Fibroblast of lung (primary cell): Measurements from ENCODE around the gene POMT1. TPM values are rescaled to one million over a fixed set of nuclear protein-coding genes. Genes with fewer than 3 reads are reported as not detected.

Source experiments
- DNase-seq, 2 donors: peaks; one replicate each; pipeline versions ENCODE4 v3.0.0 to v3.0.0-alpha.2; 2010; ENCODE audit warnings: low read depth in 2 of 2
- H2AFZ ChIP-seq: 2 replicates; pipeline ENCODE4 v1.5.1; 2012; ENCODE audit warnings: low read length, control low read depth, inconsistent platforms
- H3K27ac ChIP-seq: 2 replicates; pipeline ENCODE4 v1.5.1; 2011; ENCODE audit warnings: low read length, control low read depth; ENCODE audit not compliant: insufficient read depth
- H3K27me3 ChIP-seq: 2 replicates; pipeline ENCODE4 v1.5.1; 2011; ENCODE audit warnings: mild to moderate bottlenecking, low read length; ENCODE audit not compliant: control insufficient read depth, insufficient read depth
- H3K36me3 ChIP-seq: 2 replicates; pipeline ENCODE4 v1.5.1; 2011; ENCODE audit warnings: low read length; ENCODE audit not compliant: control insufficient read depth, insufficient read depth
- H3K4me1 ChIP-seq: 2 replicates; pipeline ENCODE4 v1.5.1; 2011; ENCODE audit warnings: low read length; ENCODE audit not compliant: control insufficient read depth, insufficient read depth; ENCODE audit errors: extremely low read depth
- H3K4me2 ChIP-seq: 2 replicates; pipeline ENCODE4 v1.5.1; 2011; ENCODE audit warnings: low read length, control low read depth; ENCODE audit not compliant: insufficient read depth; ENCODE audit errors: extremely low read depth
- H3K4me3 ChIP-seq, 4 experiments: fragments of 200-600 bp in 1 of 4; sonication (generic) in 1 of 4; replicated peaks in 1 of 4; 2 replicates each; pipeline ENCODE4 v1.5.1; 2011 to 2016; ENCODE audit warnings: low read length in 4 of 4, low read depth in 3 of 4, mild to moderate bottlenecking in 3 of 4, control low read depth in 2 of 4, inconsistent platforms in 1 of 4, mixed read lengths in 1 of 4; ENCODE audit not compliant: insufficient read depth in 1 of 4; ENCODE audit errors: control extremely low read depth in 1 of 4
- H3K79me2 ChIP-seq: 2 replicates; pipeline ENCODE4 v1.5.1; 2012; ENCODE audit warnings: mild to moderate bottlenecking, low read length, inconsistent platforms; ENCODE audit not compliant: control insufficient read depth, insufficient read depth
- H3K9ac ChIP-seq: 2 replicates; pipeline ENCODE4 v1.5.1; 2011; ENCODE audit warnings: mild to moderate bottlenecking, low read length, control low read depth; ENCODE audit not compliant: insufficient read depth
- H3K9me3 ChIP-seq: 2 replicates; pipeline ENCODE4 v1.5.1; 2012; ENCODE audit warnings: low read depth, low read length; ENCODE audit not compliant: control insufficient read depth, insufficient read depth
- H4K20me1 ChIP-seq: 2 replicates; pipeline ENCODE4 v1.5.1; 2011; ENCODE audit warnings: low read length; ENCODE audit not compliant: control insufficient read depth, insufficient read depth; ENCODE audit errors: extremely low read depth
- EZH2 ChIP-seq: IDR thresholded peaks from 2 replicates; pipeline ENCODE4 v1.5.1; 2012; ENCODE audit warnings: low read length, control low read depth, mild to moderate bottlenecking; ENCODE audit errors: missing control alignments
- polyA plus RNA-seq, 2 donors: library from polyadenylated mRNA; depleted of rRNA in 1 of 2; stranded (reverse) in 1 of 2; unstranded in 1 of 2; fragments of >200 nt; gene quantifications; 2 replicates each; pipeline ENCODE4 v1.2.1, GENCODE V29; 2011 to 2012; ENCODE audit warnings: missing spikeins in 1 of 2
- total RNA-seq: library from RNA; depleted of rRNA; stranded (reverse); fragments of >200 nt; gene quantifications from 2 replicates; pipeline ENCODE4 v1.2.1, GENCODE V29; 2014
- TF ChIP-seq, protein P1 (sequence below), 2 donors: IDR thresholded peaks in 1 of 2; conservative IDR thresholded peaks in 1 of 2; 1 replicate in 1 of 2; 2 replicates in 1 of 2; pipeline ENCODE4 v1.5.1; 2011 to 2012; ENCODE audit warnings: low read length in 2 of 2, control low read depth in 1 of 2, inconsistent platforms in 1 of 2, low read depth in 1 of 2, mild to moderate bottlenecking in 1 of 2

The POMT1 gene
- total and polyA plus RNA-seq, 2 donors (not counting 1 experiment from before 2014, with no cell fraction given): 17.7 to 36.7 TPM

DNA sequence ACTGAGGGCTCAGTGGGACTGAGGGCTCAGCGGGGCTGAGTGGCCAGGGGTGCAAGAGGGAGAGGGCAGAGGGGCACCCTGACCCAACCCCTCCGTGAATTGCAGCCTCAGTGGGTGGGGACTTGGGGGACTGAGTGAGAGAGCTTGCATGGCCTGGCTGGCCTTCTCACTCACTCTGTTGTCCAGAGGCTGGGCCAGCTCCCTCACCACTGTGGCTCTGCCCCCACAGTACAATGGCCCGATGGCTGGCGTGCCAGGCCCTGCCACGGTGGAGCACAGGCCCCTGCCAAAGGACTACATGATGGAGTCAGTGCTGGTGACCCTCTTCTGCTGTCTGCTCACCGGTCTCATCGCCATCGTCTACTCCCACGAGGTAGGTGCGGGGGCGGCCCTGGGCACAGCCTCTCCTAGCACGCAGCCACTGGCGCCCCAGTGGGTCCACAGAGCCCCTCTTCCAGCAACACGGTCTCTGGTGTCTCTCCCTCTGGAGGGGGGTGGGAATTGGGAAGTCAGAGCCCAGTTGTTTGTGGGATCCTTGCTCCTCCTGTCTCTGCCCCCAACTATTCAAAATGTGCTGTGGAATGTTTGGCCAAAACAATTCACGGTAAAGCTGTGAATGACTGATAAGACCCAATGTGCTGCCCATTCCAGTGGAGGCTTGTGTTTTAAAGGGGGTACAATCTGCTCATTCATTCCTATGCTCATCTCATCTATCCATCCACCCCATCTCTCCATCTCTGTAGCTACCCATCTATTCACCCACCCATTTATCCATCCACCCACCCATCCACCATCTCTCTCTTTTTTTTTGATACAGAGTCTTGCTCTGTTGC is 53.3 kb downstream of the POMT1 start:
- H3K36me3 ChIP-seq: no peaks in the 10 kb centered on the region
- no peaks in the 10 kb centered on the region for H3K4me1 ChIP-seq
- H3K9me3 ChIP-seq: no peaks in the 10 kb centered on the region
- H3K79me2 ChIP-seq: no peaks in the 10 kb centered on the region
- H3K9ac ChIP-seq: no peak overlapping the region
- no peak overlapping the region for H3K27ac ChIP-seq
- H4K20me1 ChIP-seq: no peaks in the 10 kb centered on the region
- no peak overlapping the region for H3K4me3 ChIP-seq
- TF ChIP-seq, protein P1, sequence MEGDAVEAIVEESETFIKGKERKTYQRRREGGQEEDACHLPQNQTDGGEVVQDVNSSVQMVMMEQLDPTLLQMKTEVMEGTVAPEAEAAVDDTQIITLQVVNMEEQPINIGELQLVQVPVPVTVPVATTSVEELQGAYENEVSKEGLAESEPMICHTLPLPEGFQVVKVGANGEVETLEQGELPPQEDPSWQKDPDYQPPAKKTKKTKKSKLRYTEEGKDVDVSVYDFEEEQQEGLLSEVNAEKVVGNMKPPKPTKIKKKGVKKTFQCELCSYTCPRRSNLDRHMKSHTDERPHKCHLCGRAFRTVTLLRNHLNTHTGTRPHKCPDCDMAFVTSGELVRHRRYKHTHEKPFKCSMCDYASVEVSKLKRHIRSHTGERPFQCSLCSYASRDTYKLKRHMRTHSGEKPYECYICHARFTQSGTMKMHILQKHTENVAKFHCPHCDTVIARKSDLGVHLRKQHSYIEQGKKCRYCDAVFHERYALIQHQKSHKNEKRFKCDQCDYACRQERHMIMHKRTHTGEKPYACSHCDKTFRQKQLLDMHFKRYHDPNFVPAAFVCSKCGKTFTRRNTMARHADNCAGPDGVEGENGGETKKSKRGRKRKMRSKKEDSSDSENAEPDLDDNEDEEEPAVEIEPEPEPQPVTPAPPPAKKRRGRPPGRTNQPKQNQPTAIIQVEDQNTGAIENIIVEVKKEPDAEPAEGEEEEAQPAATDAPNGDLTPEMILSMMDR (conservative IDR thresholded peaks at IDR 0.05 in 1 of 2, IDR thresholded peaks at IDR 0.05 in 1 of 2; ENCODE audit: low read depth in 1 of 2, low read length in 2 of 2): no peak
- TF ChIP-seq EZH2: no peak
- DNase-seq: no peak
- no peak overlapping the region for H3K4me2 ChIP-seq
- peaks cover 13% of the 10 kb centered on the region for H3K27me3 ChIP-seq
- no peak overlapping the region for H2AFZ ChIP-seq

DNA sequence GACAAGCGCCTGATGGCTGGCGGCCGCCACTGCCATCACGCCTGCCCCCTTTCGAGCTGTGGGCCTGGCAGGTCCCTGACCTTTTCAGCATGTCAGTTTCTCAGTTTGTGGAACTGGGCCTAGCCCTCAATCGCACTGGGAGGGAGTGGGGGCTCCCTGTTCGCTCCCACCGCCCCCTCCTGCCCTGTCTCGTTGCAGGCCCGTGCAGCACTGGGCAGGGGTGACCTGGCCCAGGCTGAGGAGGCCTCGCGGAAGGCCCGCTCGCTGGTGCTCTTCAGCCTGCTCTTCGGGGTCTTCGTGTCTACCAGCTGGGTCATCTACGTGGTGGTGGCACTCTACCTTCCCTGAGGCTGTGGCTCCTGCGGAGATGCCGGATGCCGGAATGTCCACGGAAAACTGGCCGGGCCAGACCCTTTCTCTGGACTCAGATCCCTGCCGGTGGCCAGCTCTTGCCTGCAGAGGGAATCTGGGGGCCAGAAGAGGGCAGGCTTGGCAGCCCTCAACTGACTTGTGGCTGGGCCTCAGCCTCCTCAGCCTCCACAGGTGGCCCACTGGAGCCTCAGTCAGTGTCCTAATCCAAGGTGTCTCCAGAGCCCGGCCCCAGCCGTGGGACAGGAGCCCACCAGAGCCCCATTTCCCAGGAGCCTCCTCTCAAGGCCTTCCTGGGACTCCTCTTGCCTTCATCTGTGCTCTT is 55.3 kb downstream of the POMT1 start:
- no peak for TF ChIP-seq EZH2
- TF ChIP-seq, protein P1 (conservative IDR thresholded peaks at IDR 0.05 in 1 of 2, IDR thresholded peaks at IDR 0.05 in 1 of 2; ENCODE audit: low read depth in 1 of 2, low read length in 2 of 2): no peak
- Histone ChIP-seq H3K4me3 (no peak overlapping the region), H2AFZ (no peak overlapping the region), H3K79me2 (no peaks in the 10 kb centered on the region), H3K27me3 (peaks cover 13% of the 10 kb centered on the region), H3K4me2 (no peak overlapping the region), H3K9ac (no peak overlapping the region), H3K36me3 (no peaks in the 10 kb centered on the region), H3K9me3 (no peaks in the 10 kb centered on the region), H3K4me1 (no peaks in the 10 kb centered on the region), H3K27ac (no peak overlapping the region), H4K20me1 (no peaks in the 10 kb centered on the region)
- no peak for DNase-seq

DNA sequence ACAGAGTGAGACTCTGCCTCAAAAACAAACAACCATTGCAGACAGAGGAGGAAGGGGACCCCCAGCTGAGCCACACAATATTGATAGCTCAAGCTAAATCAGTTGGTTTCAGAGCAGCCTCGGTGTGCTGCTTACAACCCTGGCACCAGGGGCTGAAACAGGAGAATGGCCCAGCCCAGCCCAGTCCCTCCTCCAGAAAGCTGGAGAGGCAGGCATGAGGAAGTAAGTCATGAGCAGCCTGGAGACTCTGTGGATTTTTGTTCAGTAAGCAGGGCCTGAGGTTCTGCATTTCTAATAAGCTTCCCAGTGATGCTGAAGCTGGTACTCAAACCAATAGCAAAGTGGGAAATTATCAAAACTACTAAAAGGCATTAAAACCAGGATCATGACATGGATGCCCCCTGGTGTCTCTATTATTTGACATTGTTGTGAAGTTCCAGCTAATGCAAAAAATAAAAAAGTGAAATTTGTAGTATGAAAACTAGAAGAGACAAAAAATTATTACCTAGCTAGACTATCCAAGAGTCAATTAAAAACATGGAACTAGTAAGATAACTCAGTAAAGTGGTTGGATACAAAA is 56.8 kb downstream of the POMT1 start:
- H3K4me2 ChIP-seq: no peak overlapping the region
- no peak for DNase-seq
- no peak overlapping the region for H3K4me3 ChIP-seq
- no peaks in the 10 kb centered on the region for H4K20me1 ChIP-seq
- no peaks in the 10 kb centered on the region for H3K36me3 ChIP-seq
- TF ChIP-seq, protein P1 (conservative IDR thresholded peaks at IDR 0.05 in 1 of 2, IDR thresholded peaks at IDR 0.05 in 1 of 2; ENCODE audit: low read depth in 1 of 2, low read length in 2 of 2): no peak
- TF ChIP-seq EZH2: no peak
- no peak overlapping the region for H2AFZ ChIP-seq
- no peak overlapping the region for H3K27ac ChIP-seq
- H3K4me1 ChIP-seq: no peaks in the 10 kb centered on the region
- H3K27me3 ChIP-seq: peaks cover 6% of the 10 kb centered on the region
- no peaks in the 10 kb centered on the region for H3K79me2 ChIP-seq
- H3K9me3 ChIP-seq: no peaks in the 10 kb centered on the region
- H3K9ac ChIP-seq: no peak overlapping the region
